RCC 7860 (cell line): ENCODE results near the gene ARID4B.
"Not testable (repeated sequence)": the region's sequence is repeated elsewhere in the genome, so short reads cannot be mapped to it uniquely, and the experiment has no call there.

ENCODE experiments used
- DNase-seq: peaks from one replicate; pipeline ENCODE4 v3.0.0-alpha.2; 2015; ENCODE audit warnings: low spot score
- FAIRE-seq: peaks from 2 replicates; lab custom pipeline; 2012; peaks lifted over from hg19 to GRCh38; lab: Jason Lieb, UNC

Gene ARID4B

DNA sequence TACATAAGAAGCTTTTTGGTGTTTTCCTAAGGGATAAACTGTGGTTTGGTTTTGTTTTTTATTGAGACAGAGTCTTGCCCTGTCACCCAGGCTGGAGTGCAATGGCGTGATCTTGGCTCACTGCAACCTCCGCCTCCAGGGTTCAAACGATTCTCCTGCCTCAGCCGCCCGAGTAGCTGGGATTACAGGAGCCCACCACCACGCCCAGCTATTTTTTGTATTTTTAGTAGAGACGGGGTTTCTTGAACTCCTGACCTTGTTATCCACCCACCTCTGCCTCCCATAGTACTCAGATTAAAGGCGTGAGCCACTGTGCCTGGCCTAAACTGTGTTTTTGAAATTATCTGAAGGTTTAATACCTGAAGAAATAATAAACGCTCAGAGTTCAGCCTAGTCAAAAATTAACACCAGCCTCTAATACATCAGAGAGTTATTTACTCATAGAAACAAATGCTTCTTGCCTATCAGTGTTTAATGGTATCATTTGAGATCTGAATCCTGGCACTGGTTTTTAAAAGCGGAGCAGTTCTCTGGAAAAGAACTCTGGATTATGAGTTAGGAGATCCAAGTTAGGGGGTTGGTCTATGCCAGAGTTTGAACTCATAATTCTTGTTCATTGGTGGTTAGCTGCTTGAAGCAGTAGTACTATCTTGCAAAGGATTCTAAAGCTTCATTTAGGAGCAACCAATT is 28.7 kb downstream of the ARID4B start:
- DNase-seq (no peak), FAIRE-seq (no peak)

DNA sequence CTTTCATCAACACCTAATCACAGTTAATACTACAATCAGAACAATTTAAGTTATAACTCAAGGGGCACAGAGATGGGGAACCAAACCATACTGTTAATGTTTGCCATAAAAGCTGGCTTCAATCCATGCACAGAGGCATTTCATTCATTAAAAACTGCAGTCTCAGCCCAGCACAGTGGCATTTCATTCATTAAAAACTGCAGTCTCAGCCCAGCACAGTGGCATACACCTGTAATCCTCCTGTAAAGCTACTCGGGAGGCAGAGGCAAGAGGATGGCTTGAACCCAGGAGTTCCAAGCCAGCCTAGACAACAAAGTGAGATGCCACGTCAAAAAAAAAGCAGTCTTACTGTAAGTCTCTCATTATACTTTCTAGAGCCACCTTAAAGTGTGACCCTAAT is 29.2 kb downstream of the ARID4B start:
- FAIRE-seq, result no peak
- DNase-seq, result no peak

DNA sequence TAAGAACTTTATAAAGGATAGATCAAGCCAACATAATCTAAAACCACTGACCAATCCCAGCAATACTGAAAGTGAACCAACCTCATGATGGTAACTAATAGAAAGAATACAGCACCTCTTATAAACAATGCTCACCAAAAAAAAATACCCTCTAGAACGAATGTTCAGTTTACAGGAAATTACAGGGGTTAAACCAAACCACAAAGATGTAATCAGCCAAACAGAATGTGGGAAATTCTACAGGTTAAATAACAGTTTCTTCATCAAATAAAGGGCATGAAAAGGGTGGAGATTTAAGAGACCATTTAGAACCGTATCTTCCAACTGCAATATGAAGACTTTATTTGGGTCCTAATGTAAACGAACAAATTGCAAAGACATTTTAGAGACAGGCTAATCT is 30.4 kb downstream of the ARID4B start:
- FAIRE-seq (peak; percentile 7), DNase-seq (no peak)

DNA sequence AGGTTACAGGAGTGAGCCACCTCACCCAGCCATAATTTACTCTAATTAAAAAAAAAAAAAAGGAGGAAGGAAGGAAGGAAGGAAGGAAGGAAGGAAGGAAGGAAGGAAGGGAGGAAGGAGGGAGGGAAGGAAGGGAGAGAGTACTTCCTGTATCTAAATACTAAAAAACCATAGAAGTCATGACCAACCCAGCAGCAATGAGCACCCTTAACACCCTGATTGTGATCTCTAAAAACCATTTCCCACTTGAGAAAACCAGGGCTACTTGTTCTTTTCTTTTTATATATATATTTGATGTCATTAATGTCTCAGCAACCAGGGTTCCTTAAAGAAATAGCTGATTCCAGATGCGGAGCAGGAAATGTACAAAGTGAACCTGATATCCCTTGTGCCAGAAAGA is 31.2 kb downstream of the ARID4B start:
- DNase-seq (no peak), FAIRE-seq (no peak)

DNA sequence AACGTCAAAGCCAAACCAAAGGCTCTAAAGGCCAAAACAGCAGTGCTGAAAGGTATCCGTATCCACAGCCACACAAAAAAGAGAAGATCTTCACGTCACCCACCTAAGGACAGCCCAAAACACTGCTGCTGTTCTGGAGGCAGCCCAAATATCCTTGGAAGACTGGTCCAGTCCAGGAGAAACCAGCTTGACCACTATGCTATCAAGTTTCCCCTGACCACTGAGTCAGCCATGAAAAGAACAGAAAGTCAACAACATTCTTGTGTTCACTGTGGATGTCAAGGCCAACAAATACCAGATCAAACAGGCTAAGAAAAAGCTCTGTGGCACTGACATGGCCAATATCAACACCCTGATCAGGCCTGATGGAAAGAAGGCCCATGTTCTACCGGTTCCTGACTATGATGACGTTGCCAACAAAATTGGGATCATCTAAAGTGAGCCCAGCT is 32.1 kb downstream of the ARID4B start:
- no peak for FAIRE-seq
- DNase-seq, result no peak

DNA sequence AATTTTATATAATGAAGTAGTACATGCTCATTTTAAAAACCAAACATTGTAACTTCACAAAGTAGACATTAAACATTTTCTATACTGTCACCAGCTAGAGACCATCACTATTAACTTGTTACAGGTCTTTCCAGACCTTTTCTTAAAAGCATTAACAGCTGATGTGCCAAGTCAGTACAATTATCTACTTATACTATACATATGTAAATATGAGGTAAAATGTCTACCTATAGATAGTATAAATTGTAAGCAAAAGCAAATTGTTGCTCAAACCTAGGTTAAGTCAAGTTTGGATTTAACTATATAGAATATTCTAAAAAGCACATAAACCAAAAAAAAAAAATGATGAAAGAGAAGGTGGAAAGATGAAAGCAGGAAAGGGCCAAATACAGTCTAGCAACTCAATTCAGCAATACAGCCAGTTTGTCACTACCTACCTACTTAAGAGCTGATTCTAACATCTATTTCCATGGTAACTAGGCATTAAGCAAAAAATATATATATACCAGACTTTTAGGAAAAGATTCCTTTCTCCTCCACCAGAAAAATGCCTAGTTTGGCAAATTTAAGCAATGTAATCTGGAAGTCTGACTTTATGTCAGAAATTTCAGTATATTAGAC is 34.5 kb downstream of the ARID4B start:
- FAIRE-seq (no peak), DNase-seq (no peak)

DNA sequence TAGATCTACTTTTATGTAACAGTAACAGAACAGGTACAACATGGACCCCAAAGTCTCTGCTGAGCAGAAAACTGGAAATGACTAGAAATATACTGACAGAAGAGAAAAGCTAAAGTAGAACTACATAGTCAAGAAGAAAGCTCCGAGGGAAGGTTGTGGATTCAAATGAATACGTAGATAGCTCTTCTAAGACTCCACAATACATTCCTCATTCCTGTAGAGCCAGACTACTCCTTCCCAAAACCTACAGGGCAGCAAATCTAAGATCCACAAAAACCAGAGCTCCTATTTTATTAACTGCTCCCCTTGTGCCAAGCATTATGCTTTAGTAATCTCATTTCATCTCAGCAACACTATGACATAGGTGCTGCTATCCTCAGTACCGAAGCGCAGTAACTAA is 35.2 kb downstream of the ARID4B start:
- FAIRE-seq (no peak), DNase-seq (no peak)

DNA sequence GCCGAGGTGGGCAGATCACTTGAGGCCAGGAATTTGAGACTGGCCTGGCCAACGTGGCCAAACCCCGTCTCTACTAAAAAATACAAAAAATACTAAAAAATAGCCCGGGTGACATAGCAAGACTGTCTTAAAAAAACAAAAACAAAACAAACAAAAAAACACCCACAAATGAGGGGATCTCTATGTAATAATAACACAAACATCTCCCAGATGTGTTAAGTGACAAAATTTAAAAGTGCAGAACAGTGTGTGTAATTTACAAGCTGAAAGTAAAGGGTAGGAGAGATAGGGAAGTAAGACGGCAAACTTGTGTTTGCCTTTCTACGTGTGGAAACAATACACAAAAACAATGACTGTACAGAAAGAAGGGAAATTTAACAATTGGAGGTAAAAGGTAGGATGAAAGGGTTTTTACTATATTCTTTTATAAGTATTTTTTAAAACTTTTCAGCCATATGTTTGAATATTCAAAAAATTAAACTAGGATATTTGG is 36.3 kb downstream of the ARID4B start:
- no peak for FAIRE-seq
- no peak for DNase-seq

DNA sequence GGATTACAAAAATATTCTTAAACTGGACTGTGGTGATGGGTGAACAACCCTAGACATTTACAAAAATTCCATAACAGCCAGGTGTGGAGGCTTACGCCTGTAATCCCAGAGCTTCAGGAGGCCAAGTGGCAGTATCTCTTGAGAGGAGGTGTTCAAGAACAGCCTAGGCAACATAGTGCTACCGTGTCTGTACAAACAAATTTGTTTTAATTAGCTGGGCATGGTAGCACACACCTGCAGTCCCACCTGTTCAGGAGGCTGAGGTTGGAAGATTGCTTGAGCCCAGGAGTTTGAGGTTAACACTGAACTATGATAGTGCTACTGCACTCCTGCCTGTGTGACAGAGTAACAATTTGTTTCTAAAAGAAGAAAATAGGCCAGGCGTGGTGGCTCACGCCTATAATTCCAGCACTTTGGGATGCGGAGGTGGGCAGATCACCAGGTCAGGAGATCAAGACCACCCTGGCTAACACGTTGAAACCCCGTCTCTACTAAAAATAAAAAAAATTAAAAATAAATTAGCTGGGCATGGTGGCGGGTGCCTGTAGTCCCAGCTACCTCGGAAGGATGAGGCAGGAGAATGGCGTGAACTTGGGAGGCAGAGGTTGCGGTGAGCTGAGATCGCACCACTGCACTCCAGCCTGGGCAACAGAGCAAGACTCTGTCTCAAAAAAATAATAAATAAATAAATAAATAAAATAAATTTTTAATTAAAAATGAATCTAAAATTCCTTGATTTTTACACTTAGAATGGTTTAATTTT is 37.1 kb downstream of the ARID4B start:
- DNase-seq, result no peak
- FAIRE-seq, result no peak

DNA sequence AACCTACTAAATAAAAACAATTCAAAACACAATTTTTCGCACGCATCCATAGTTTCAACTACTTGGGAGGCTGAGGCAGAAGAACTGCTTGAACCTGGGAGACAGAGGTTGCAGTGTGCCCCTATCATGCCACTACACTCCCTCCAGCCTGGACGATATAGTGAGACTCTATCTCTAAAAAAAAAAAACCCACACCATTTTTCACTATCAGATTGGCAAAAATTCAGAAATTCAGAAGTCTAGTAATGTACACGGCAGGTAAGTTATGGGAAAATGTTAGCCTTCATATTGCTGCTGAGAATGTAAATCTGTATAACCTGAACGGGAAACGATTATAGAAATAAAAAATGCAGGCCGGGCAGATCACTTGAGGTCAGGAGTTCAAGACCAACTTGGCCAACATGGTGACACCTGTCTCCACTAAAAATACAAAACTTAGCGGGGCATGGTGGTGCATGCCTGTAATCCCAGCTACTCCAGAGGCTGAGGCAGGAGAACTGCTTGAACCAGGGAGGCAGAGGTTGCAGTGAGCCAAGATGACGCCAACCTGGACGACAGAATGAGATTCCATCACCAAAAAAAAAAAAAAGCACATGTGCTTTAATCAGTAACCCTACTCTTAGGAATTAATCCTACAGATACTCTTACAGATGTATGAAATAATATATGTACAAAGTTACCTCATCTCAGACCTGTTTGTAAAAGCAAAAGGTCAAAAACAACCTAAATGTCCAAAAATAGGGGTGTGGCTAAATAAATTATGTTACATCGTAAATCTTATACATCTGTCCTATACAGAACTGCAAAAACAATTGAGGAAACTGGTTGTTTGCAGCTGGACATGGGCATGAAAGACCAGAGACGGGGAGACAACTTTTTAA is 37.9 kb downstream of the ARID4B start:
- DNase-seq, result no peak
- no peak for FAIRE-seq

DNA sequence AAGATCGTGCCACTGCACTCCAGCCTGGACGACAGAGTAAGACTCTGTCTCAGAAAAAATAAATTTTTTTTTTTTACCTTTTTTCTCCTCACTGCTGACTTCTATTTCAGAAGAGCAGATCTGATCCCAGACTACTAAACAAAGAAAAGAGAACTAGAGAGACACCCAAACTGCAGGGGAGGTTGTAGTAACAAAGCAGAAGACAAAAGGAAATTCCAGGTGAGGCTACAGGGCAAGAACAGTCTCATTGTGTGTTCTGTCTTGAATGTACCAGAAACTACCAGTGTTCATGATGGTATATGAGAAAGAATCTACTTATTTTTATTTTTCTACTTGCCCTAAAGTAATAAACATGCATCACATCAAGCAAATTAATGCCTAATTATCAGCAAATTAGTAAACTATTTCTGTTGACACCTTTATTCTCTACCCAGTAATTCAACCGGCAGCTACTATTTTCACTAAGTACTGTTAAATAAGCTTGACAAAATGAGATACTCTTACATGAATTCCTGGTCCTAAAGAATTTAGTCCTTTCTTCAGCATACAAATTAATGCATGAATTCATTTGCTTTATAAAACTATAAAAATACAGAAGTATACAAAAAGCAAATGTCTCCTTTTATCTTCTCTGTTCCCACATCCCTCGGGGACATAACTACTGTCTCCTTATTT is 40.6 kb downstream of the ARID4B start:
- no peak for FAIRE-seq
- no peak for DNase-seq

DNA sequence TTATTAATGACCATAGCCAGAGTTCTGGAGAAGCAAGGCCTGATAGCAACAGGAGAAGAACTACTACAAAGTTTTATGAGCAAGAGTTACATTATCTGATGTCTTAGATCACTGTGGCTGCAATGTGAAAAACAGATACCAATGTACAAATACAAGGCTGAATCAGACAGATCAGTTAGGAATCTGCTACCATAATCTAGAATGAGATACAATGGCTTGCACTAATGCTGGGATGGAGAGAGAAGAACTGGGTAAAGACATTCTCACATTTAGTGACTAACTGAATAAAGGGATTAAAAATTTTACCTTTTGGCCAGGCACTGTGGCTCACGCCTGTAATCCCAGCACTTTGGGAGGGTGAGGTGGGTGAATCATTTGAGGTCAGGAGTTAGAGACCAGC is 41.3 kb downstream of the ARID4B start:
- DNase-seq, result no peak
- FAIRE-seq, result no peak

DNA sequence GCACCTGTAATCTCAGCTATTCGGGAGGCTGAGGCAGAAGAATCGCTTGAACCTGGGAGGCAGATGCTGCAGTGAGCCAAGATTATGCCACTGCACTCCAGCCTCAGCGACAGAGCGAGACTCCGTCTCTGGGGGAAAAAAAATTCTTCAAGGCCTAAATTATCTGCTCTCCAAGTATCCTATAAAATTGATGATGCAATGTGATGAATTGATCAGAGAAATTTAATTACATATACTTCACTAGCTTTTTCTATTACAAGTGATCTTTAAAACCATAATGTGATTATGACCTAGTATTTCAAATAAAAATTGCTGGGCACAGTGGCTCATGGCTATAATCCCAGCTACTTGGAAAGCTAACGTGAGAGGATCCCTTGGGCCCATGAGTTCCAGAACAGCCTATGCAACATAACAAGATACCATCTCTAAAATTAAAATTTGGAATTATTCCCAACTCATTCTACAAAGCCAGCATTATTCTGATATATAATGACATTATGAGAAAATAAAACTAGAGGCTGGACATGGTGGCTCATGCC is 43.7 kb downstream of the ARID4B start:
- no peak for DNase-seq
- no peak for FAIRE-seq

DNA sequence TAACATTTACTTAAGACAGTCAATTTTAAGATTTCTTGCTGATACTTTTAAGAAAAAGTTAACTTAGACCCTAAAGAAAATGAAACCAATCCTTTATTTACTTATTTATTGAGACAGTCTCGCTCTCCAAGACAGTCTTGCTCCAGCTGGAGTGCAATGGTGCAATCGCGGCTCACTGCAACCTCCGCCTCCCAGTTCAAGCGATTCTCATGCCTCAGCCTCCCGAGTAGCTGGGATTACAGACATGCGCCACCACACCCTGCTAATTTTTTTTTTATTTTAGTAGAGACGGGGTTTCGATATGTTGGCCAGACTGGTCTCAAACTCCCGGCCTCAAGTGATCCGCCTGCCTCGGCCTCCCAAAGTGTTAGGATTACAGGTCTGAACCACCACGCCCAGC is 44.3 kb downstream of the ARID4B start:
- DNase-seq, FAIRE-seq: not testable (repeated sequence)

DNA sequence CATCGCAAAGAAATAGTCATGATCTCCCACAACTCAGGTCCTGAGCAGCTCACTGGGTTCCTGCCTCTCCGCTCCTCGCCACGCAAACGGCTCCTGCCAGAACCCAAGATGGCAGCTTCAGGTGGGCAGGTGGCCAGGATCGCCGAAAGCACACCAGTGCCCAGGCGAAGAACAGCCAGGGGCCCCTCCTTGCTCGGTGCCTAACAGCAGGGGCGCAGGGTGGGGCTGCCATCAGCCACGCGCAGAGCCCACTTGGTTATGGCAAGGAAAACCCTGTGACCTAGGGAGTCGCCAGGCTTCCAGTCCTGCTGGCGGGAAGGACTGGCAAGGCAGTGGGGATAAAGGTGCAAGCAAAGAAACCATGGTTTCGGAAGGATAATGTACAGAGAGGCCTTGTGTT is 47.5 kb downstream of the ARID4B start:
- DNase-seq (no peak), FAIRE-seq (no peak)

DNA sequence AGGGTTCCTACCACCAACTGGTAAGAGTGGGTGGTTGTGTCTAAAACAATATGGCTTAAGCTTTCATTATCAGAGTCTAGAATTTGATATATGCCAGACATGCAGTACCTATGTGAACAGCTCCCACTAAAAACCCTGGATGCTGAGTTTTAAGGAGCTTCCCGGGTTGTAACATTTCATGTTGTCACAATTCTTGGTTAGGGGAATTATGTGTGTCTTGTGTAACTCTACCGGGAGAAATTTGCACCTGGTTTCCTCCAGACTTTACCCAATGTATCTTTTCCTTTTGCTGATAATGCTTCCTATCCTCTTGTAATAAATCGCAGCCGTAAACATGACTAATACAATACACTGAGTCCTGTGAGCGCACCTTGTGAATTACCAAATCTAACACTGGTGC is 48.3 kb downstream of the ARID4B start:
- DNase-seq, result no peak
- no peak for FAIRE-seq

DNA sequence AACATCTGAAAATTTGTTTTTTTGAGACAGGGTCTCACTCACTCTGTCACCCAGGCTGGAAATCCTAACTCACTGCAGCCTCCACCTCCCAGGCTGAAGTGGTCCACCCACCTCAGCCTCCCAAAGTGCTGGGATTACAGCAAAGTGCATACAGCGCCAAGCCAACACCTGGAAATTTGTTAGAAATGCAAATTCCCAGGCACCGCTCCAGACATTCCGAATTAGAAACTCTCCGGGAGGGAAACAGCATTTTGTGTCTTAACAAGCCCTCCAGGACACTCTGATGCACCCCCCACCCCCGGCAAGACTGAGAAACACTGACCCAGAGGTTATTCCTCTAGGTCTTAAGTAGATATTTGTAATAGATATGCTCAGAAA is 49.1 kb downstream of the ARID4B start:
- FAIRE-seq (no peak), DNase-seq (no peak)

DNA sequence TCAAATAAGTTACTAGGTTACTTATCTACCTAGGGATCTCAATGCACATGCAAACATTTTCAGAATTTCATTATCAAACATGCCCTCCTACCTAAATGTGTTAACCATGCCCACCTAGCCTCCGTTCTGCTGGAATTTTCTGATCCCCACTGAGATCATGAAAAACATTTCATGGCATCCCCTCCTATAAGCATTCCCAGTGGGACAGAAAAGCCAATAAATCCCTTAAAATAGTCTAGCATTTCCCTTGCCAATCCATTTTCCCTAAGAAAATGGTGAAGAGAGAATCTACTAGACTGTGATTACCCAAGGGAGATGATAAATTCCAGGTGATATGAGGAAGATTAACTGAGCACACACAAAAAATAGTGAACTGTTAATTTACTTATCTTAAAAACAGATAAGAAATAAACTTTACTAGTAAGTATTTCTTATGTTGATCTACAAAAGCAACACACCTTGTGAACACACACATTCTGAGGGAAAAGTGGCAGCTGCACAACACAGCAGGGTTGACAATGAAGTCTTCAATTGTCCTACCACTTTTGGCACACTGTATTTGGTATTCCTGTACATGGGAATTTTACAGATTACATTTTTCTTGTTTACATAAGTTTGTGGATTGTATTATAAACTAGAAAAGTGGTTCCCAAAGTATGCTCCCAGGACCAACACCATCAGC is 49.6 kb downstream of the ARID4B start:
- FAIRE-seq (no peak), DNase-seq (no peak)

DNA sequence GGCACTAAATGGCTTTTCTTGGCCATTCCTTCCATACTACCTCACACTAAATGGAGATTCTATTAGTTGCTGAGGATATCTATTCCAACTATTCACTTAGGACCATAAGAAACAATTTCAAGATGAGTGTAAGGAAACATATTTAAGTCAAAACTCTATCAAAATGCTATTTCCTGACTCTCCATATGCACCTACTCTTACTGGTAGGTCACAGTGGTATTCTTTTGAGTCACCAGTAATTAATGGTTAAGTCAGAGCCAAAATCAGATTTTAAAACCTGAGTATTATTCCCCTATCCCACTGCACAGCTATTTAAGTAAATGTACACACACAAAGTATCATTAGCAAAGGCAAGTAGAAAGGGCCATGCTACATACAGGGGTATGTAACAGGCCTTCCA is 50.3 kb downstream of the ARID4B start:
- DNase-seq, result no peak
- no peak for FAIRE-seq

DNA sequence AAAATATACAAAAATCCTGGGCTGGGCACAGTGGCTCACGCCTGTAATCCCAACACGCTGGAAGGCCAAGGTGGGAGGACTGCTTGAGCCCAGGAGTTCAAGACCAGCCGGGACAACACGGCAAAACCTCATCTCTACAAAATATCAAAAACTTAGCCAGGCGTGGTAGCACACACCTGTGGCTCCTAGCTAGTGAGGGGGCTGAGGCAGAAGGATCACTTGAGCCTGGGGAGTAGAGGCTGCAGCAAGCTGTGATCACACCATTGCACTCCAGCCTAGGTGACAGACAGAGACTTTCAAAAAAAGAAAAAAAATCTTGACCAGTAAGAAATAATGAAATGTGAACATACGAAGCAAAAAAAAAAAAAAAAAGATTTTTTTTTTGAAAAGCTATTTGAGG is 52.1 kb downstream of the ARID4B start:
- DNase-seq, result no peak
- FAIRE-seq, result no peak
